Erythroblast (primary cell): ENCODE measurements around the gene NOL4L.

Source experiments
- DNase-seq, 2 experiments: peaks; one replicate each; lab custom pipeline; 2025; lab: John Stamatoyannopoulos, UW
- GATA1 ChIP-seq: IDR thresholded peaks from 2 replicates; pipeline ENCODE4 v1.6.1; 2011; ENCODE audit warnings: low read depth, mild to moderate bottlenecking, control low read depth, low read length, moderate library complexity
- POLR2A ChIP-seq: IDR thresholded peaks from 2 replicates; pipeline ENCODE4 v1.6.1; 2011; ENCODE audit warnings: mild to moderate bottlenecking, low read length

Gene NOL4L

GRCh38 chr20:32544893-32545840, 40.0 kb downstream of the NOL4L start:
- DNase-seq = no peak
- TF ChIP-seq POLR2A = no peak
- TF ChIP-seq GATA1 = no peak

GRCh38 chr20:32544260-32544722, 40.8 kb downstream of the NOL4L start:
- DNase-seq = no peak

GRCh38 chr20:32543570-32544259, 41.4 kb downstream of the NOL4L start:
- no peak for DNase-seq
- no peak for TF ChIP-seq GATA1
- TF ChIP-seq POLR2A = no peak

More at GRCh38 chr20:32544260-32544722, 40.8 kb downstream of the NOL4L start:
- TF ChIP-seq POLR2A (no peak), GATA1 (no peak)

GRCh38 chr20:32542259-32542615, 42.9 kb downstream of the NOL4L start:
- no peak for DNase-seq

GRCh38 chr20:32541323-32542258, 43.5 kb downstream of the NOL4L start:
- TF ChIP-seq GATA1 (no peak), POLR2A (no peak)
- no peak for DNase-seq

More at GRCh38 chr20:32542259-32542615, 42.9 kb downstream of the NOL4L start:
- TF ChIP-seq GATA1 (no peak), POLR2A (no peak)

GRCh38 chr20:32539817-32540675, 45.1 kb downstream of the NOL4L start:
- no peak for TF ChIP-seq GATA1
- peak; percentile 47 for TF ChIP-seq POLR2A
- DNase-seq = peak; percentile 66 to 88

GRCh38 chr20:32539026-32539816, 45.9 kb downstream of the NOL4L start:
- TF ChIP-seq POLR2A (no peak), GATA1 (no peak)
- peak; percentile 66 to 72 for DNase-seq

- TF ChIP-seq GATA1 = no peak
- TF ChIP-seq POLR2A = no peak
- peak; percentile 37 to 46 for DNase-seq
These were observed 46.6 kb downstream of the NOL4L start for GRCh38 chr20:32538526-32538939.

- peak; percentile 66 for DNase-seq
- no peak for TF ChIP-seq POLR2A
- no peak for TF ChIP-seq GATA1
These were observed 47.2 kb downstream of the NOL4L start for GRCh38 chr20:32537657-32538525.

GRCh38 chr20:32536851-32537656, 48.1 kb downstream of the NOL4L start:
- no peak for TF ChIP-seq GATA1
- no peak for TF ChIP-seq POLR2A
- peak; percentile 41 to 53 for DNase-seq
